Peyer's patch (tissue), 4 donors: ENCODE measurements around the gene ZNF580.

Experiments
- CTCF ChIP-seq, 6 experiments: fragments of 450-650 bp in 4 of 6; fragments of 200-600 bp in 2 of 6; sonication (generic) in 1 of 6; IDR thresholded peaks; one replicate each; pipeline ENCODE4 v1.5.1; 2017 to 2019; ENCODE audit warnings: antibody characterized with exemption in 6 of 6, mild to moderate bottlenecking in 3 of 6, moderate library complexity in 1 of 6
- POLR2A ChIP-seq, 2 donors: fragments of 450-650 bp; IDR thresholded peaks; one replicate each; pipeline ENCODE4 v1.5.1; 2017; ENCODE audit warnings: antibody characterized with exemption in 2 of 2, mild to moderate bottlenecking in 2 of 2, moderate library complexity in 2 of 2

GRCh38 chr19:55602104-55603001 is 38.4 kb upstream of the ZNF580 start:
- TF ChIP-seq POLR2A (IDR thresholded peaks at IDR 0.05) (no peak), CTCF (IDR thresholded peaks at IDR 0.05) (no peak)
